DOHH2 (cell line): ENCODE results near the gene AMZ2.
"Not testable (repeated sequence)": the region's sequence is repeated elsewhere in the genome, so short reads cannot be mapped to it uniquely, and the experiment has no call there.

Experiments used
- H3F3A ChIP-seq: fragments of 200-600 bp; sonication (generic), shearing (Covaris generic); 2 replicates; pipeline ENCODE4 v1.6.0; 2016; ENCODE audit warnings: antibody characterized with exemption, mild to moderate bottlenecking; ENCODE audit not compliant: control insufficient read depth, insufficient read depth
- H3K27ac ChIP-seq: fragments of 200-600 bp; sonication (generic); 2 replicates; pipeline ENCODE4 v1.5.1; 2014; ENCODE audit warnings: low read depth, mild to moderate bottlenecking, low read length, moderate library complexity
- H3K27me3 ChIP-seq: fragments of 200-600 bp; sonication (generic); 2 replicates; pipeline ENCODE4 v1.6.1; 2014; ENCODE audit warnings: mild to moderate bottlenecking, low read length, mixed read lengths; ENCODE audit not compliant: control insufficient read depth
- H3K36me3 ChIP-seq: fragments of 200-600 bp; sonication (generic); 2 replicates; pipeline ENCODE4 v1.6.1; 2014; ENCODE audit warnings: mild to moderate bottlenecking, low read length, moderate library complexity, mixed read lengths; ENCODE audit not compliant: control insufficient read depth
- H3K4me1 ChIP-seq: fragments of 200-600 bp; sonication (generic); 2 replicates; pipeline ENCODE4 v1.6.1; 2014; ENCODE audit warnings: mild to moderate bottlenecking, low read length, mixed read lengths; ENCODE audit not compliant: control insufficient read depth
- H3K4me2 ChIP-seq: fragments of 200-600 bp; sonication (generic); 2 replicates; pipeline ENCODE4 v1.6.0; 2014; ENCODE audit warnings: mild to moderate bottlenecking, low read length, moderate library complexity
- H3K4me3 ChIP-seq: fragments of 200-600 bp; sonication (generic); 2 replicates; pipeline ENCODE4 v1.5.1; 2014; ENCODE audit warnings: mild to moderate bottlenecking, low read length, mixed read lengths
- H3K79me2 ChIP-seq: fragments of 200-600 bp; sonication (generic); 2 replicates; pipeline ENCODE4 v1.6.1; 2014; ENCODE audit warnings: mild to moderate bottlenecking, low read length, mixed read lengths; ENCODE audit not compliant: control insufficient read depth
- H3K9me2 ChIP-seq: fragments of 200-600 bp; sonication (generic); replicated peaks from 2 replicates; pipeline ENCODE4 v1.6.1; 2014; ENCODE audit warnings: mild to moderate bottlenecking, low read length, mixed read lengths; ENCODE audit not compliant: control insufficient read depth
- H3K9me3 ChIP-seq: fragments of 200-600 bp; sonication (generic); 2 replicates; pipeline ENCODE4 v1.6.1; 2014; ENCODE audit warnings: antibody characterized with exemption, low read length, mixed read lengths; ENCODE audit not compliant: control insufficient read depth, insufficient read depth
- H4K20me1 ChIP-seq: fragments of 200-600 bp; sonication (generic); 2 replicates; pipeline ENCODE4 v1.6.0; 2014; ENCODE audit warnings: low read depth, mild to moderate bottlenecking, antibody characterized with exemption, low read length, moderate library complexity; ENCODE audit not compliant: control insufficient read depth, insufficient read depth
- CTCF ChIP-seq: fragments of 200-600 bp; sonication (generic); IDR thresholded peaks from one replicate; pipeline ENCODE4 v1.5.1; 2014; ENCODE audit warnings: antibody characterized with exemption, mild to moderate bottlenecking, low read depth, low read length; ENCODE audit not compliant: poor library complexity, severe bottlenecking
- EZH2phosphoT487 ChIP-seq: fragments of 200-600 bp; sonication (generic); IDR thresholded peaks from 2 replicates; pipeline ENCODE4 v1.6.1; 2017; ENCODE audit warnings: borderline replicate concordance, mild to moderate bottlenecking, antibody characterized with exemption, low read length, moderate library complexity, mixed read lengths

Gene AMZ2

GRCh38 chr17:68259648-68259951, 11.8 kb downstream of the AMZ2 start:
- Histone ChIP-seq H3K4me3 (peak overlapping the region; percentile 72), H3K27ac (peak overlapping the region; percentile 97), H3F3A (peaks cover 50% of the 10 kb centered on the region), H3K4me2 (peak overlapping the region; percentile 91), H3K36me3 (peaks cover 54% of the 10 kb centered on the region), H3K79me2 (peaks cover 41% of the 10 kb centered on the region), H3K4me1 (peaks cover 88% of the 10 kb centered on the region)
- H4K20me1 ChIP-seq, H3K9me3 ChIP-seq, H3K27me3 ChIP-seq, H3K9me2 ChIP-seq: not testable (repeated sequence)

GRCh38 chr17:68260051-68260762, 12.4 kb downstream of the AMZ2 start:
- Histone ChIP-seq H3K27ac (peak overlapping the region; percentile 97), H3K9me3 (no peaks in the 10 kb centered on the region), H3K27me3 (no peaks in the 10 kb centered on the region), H3K79me2 (peaks cover 35% of the 10 kb centered on the region), H3K9me2 (no peaks in the 10 kb centered on the region), H3K36me3 (peaks cover 48% of the 10 kb centered on the region), H3F3A (peaks cover 45% of the 10 kb centered on the region), H3K4me3 (peak overlapping the region; percentile 72), H4K20me1 (no peaks in the 10 kb centered on the region), H3K4me2 (peak overlapping the region; percentile 91), H3K4me1 (peaks cover 82% of the 10 kb centered on the region)
- no peak for TF ChIP-seq EZH2phosphoT487
- no peak for TF ChIP-seq CTCF

GRCh38 chr17:68262467-68262866, 14.6 kb downstream of the AMZ2 start:
- not testable (repeated sequence) for H4K20me1 ChIP-seq, H3K27me3 ChIP-seq, H3K9me2 ChIP-seq, H3K9me3 ChIP-seq, H3K4me3 ChIP-seq
- H3K79me2 ChIP-seq = peaks cover 44% of the 10 kb centered on the region
- peaks cover 59% of the 10 kb centered on the region for H3K4me1 ChIP-seq
- peaks cover 29% of the 10 kb centered on the region for H3F3A ChIP-seq
- H3K4me2 ChIP-seq = peak overlapping the region; percentile 50
- H3K27ac ChIP-seq = peak overlapping the region; percentile 41
- peaks cover 40% of the 10 kb centered on the region for H3K36me3 ChIP-seq

GRCh38 chr17:68263101-68263681, 15.3 kb downstream of the AMZ2 start:
- H3K4me3 ChIP-seq, H3K9me3 ChIP-seq, H3K27me3 ChIP-seq, H3K9me2 ChIP-seq, H4K20me1 ChIP-seq: not testable (repeated sequence)
- Histone ChIP-seq H3K27ac (peak overlapping the region; percentile 41), H3K79me2 (peaks cover 42% of the 10 kb centered on the region), H3K36me3 (peaks cover 38% of the 10 kb centered on the region), H3K4me1 (peaks cover 52% of the 10 kb centered on the region), H3F3A (peaks cover 27% of the 10 kb centered on the region), H3K4me2 (peak overlapping the region; percentile 50)
- peak; percentile 67 for TF ChIP-seq CTCF

- peaks cover 41% of the 10 kb centered on the region for H3K36me3 ChIP-seq
- H3K79me2 ChIP-seq = peaks cover 38% of the 10 kb centered on the region
- not testable (repeated sequence) for H3K9me2 ChIP-seq, H3K27ac ChIP-seq, H3K4me3 ChIP-seq, H3K4me2 ChIP-seq, H3K9me3 ChIP-seq, H4K20me1 ChIP-seq, H3K27me3 ChIP-seq
- peaks cover 27% of the 10 kb centered on the region for H3K4me1 ChIP-seq
- H3F3A ChIP-seq = peaks cover 16% of the 10 kb centered on the region
Measured at GRCh38 chr17:68265833-68266232, 18.0 kb downstream of the AMZ2 start.
